ENCODE data around the gene OSBPL7. TPM values are rescaled to one million over a fixed set of nuclear protein-coding genes. Genes with fewer than 3 reads are reported as not detected.

Gene OSBPL7
- total and polyA plus RNA-seq, 8 donors: 14.3 to 36.4 (median 19.0) TPM

DNA sequence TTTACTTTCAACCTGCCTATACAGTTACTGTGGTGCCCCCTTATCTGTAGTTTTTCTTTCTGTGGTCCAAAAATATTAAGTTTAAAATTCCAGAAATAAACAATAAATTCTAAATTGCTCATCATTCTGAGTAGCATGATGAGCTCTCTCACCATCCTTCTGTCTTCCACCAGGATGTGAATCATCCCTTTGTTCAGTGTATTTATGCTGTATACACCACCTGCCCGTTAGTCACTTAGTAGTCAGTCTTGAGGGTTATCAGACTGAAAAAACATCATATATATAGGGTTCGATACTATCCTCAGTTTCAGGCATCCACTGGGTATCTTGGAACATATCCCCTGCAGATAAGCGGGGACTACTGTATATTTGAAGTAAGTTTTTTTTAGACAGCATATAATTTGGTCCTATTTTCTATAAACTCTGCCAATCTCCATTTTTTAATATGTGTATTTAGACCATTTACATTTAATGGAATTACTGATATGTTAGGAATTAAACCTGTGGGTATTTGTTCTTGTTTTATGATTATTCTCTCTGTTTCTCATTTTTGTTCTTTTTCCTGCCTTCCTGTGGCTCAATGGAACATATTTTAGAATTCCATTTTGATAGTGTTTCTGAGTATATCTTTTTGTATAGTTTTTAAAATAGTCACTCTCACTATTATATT, 57.5 kb downstream of the OSBPL7 start:
- no peaks in the 10 kb centered on the region for H3K4me1 ChIP-seq
- DNase-seq (no peak), ATAC-seq (no peak)
- H3K4me3 ChIP-seq: no peak overlapping the region
- TF ChIP-seq, protein P1, sequence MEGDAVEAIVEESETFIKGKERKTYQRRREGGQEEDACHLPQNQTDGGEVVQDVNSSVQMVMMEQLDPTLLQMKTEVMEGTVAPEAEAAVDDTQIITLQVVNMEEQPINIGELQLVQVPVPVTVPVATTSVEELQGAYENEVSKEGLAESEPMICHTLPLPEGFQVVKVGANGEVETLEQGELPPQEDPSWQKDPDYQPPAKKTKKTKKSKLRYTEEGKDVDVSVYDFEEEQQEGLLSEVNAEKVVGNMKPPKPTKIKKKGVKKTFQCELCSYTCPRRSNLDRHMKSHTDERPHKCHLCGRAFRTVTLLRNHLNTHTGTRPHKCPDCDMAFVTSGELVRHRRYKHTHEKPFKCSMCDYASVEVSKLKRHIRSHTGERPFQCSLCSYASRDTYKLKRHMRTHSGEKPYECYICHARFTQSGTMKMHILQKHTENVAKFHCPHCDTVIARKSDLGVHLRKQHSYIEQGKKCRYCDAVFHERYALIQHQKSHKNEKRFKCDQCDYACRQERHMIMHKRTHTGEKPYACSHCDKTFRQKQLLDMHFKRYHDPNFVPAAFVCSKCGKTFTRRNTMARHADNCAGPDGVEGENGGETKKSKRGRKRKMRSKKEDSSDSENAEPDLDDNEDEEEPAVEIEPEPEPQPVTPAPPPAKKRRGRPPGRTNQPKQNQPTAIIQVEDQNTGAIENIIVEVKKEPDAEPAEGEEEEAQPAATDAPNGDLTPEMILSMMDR (IDR thresholded peaks at IDR 0.05): no peak
- intact Hi-C loops (cut with DNase I): no loop called here
- H3K27me3 ChIP-seq: peaks cover 0 to 31% of the 10 kb centered on the region in 2 donors
- no peak overlapping the region for H3K27ac ChIP-seq
- H3K9me3 ChIP-seq: peaks cover 0 to 17% of the 10 kb centered on the region in 2 donors
- H3K36me3 ChIP-seq: no peaks in the 10 kb centered on the region

DNA sequence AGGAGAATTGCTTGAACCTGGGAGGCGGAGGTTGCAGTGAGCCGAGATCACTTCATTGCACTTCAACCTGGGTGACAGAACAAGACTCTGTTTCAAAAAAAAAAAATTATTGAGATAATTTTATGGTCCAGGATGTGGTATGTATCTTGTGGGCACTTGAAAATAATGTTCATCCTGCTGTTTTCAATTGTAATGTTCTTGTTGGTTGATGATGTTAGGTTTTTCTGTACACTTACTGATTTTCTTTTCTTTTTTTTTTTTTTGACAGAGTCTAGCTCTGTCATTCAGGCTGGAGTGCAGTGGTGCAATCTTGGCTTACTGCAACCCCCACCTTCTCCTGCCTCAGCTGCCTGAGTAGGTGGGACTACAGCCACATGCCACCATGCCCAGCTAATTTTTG, 58.9 kb downstream of the OSBPL7 start:
- Histone ChIP-seq H3K27ac (no peak overlapping the region), H3K27me3 (peaks cover 0 to 20% of the 10 kb centered on the region in 2 donors)
- no peak for ATAC-seq

DNA sequence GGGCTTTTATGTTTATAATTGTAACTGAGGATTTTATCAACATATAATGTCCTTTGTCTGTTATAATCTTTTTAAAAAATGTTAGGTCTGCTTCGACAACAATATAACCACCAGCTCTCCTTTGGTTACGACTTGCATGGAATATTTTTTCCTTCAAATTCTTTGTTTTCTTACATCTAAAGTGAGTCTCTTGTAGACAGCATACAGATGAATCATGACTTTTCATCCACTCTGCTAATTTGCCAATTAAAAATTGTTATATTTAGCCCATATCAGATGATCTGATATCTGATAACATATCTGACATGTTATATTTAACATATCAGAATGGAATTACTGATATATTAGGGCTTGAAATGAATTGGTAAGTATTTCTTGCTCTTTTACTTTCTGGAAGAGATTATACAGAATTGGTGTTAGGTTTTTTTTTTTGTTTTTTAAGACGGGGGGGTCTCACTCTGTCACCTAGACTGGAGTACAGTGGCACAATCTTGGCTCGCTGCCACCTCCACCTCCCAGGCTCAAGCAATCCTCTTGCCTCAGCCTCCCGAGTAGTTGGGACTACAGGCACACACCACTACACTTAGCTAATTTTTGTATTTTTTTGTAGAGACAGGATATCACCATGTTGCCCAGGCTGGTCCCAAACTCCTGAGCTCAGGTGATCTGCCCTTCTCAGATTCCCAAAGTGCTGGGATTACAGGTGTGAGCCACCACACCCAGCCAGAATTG, 61.0 kb downstream of the OSBPL7 start:
- H3K4me3 ChIP-seq: no peak overlapping the region
- DNase-seq (no peak), ATAC-seq (no peak)
- TF ChIP-seq, protein P1 (IDR thresholded peaks at IDR 0.05): no peak
- no peak overlapping the region for H3K27ac ChIP-seq
- H3K4me1 ChIP-seq: no peaks in the 10 kb centered on the region
- peaks cover 0 to 22% of the 10 kb centered on the region in 2 donors for H3K9me3 ChIP-seq
- H3K36me3 ChIP-seq: no peaks in the 10 kb centered on the region
- intact Hi-C loops (cut with DNase I): no loop called here
- H3K27me3 ChIP-seq: peaks cover 0 to 19% of the 10 kb centered on the region in 2 donors

More for the DNA sequence above, 58.9 kb downstream of the OSBPL7 start:
- intact Hi-C loops (cut with DNase I): no loop called here
- no peaks in the 10 kb centered on the region for H3K4me1 ChIP-seq
- no peaks in the 10 kb centered on the region for H3K36me3 ChIP-seq
- DNase-seq: no peak
- peaks cover 0 to 17% of the 10 kb centered on the region in 2 donors for H3K9me3 ChIP-seq
- TF ChIP-seq, protein P1 (IDR thresholded peaks at IDR 0.05): no peak
- H3K4me3 ChIP-seq: no peak overlapping the region

DNA sequence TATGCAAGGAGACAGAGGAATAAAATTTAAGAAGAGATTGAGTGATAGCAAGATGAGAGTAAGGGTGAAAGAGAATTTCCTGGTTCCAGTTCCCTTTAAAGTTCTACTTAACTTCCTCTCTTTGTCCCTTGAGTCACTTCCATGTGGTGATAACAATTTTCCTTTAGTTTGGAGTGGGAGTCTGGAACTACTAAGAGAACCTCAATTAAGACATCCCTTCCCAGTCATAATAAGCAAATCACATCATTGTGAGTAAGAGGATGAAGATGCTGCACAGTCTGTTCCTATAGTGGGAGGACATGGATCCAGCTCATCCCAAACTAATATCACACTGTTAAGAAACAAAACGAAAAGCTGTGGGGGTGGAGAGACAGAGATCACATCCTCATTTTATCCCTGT, 64.2 kb downstream of the OSBPL7 start:
- H3K4me3 ChIP-seq: no peak overlapping the region
- no peak overlapping the region for H3K27ac ChIP-seq
- TF ChIP-seq, protein P1 (IDR thresholded peaks at IDR 0.05): no peak
- no peaks in the 10 kb centered on the region for H3K4me1 ChIP-seq
- DNase-seq: no peak
- H3K9me3 ChIP-seq: peaks cover 0 to 21% of the 10 kb centered on the region in 2 donors
- peaks cover 0 to 45% of the 10 kb centered on the region in 2 donors for H3K27me3 ChIP-seq
- intact Hi-C loops (cut with DNase I): no loop called here
- H3K36me3 ChIP-seq: no peaks in the 10 kb centered on the region
- no peak for ATAC-seq

Other genes with a start within 250 kb of the OSBPL7 start
- gene KPNB1, start 171.9 kb downstream of the OSBPL7 start, total RNA-seq: 100 to 1,000 TPM; 195 to 305 TPM
- 100 to 1,000 TPM; 221 to 279 (median 248) TPM for gene KPNB1, start 171.9 kb downstream of the OSBPL7 start, polyA plus RNA-seq (ENCODE audit: insufficient read length in 6 of 6)
- 10 to 100 TPM; 10.6 to 14.2 TPM for gene TBKBP1, start 127.6 kb downstream of the OSBPL7 start, total RNA-seq
- 10 to 100 TPM; 22.9 to 33.9 (median 29.3) TPM for gene TBKBP1, start 127.6 kb downstream of the OSBPL7 start, polyA plus RNA-seq (ENCODE audit: insufficient read length in 6 of 6)
- gene TBX21, start 88.6 kb downstream of the OSBPL7 start, total RNA-seq: 1 to 10 TPM; 2.4 to 2.8 TPM
- gene TBX21, start 88.6 kb downstream of the OSBPL7 start, polyA plus RNA-seq (ENCODE audit: insufficient read length in 6 of 6): under 1 TPM in 5 of 6 donors, not detected in 1; 0.25 to 0.58 (median 0.38) TPM
- gene MRPL10, start 9.7 kb upstream of the OSBPL7 start, total RNA-seq: 10 to 100 TPM; 26.2 to 27.3 TPM
- 10 to 100 TPM; 46.6 to 55.7 (median 51.2) TPM for gene MRPL10, start 9.7 kb upstream of the OSBPL7 start, polyA plus RNA-seq (ENCODE audit: insufficient read length in 6 of 6)
- 1 to 10 TPM in 1 of 2 donors, under 1 TPM in 1; 0.44 to 6.7 TPM for gene LRRC46, start 9.9 kb upstream of the OSBPL7 start, total RNA-seq
- gene LRRC46, start 9.9 kb upstream of the OSBPL7 start, polyA plus RNA-seq (ENCODE audit: insufficient read length in 6 of 6): 10 to 100 TPM in 3 of 6 donors, 1 to 10 TPM in 3; 2.4 to 16.5 (median 9.9) TPM
- gene SCRN2, start 19.5 kb upstream of the OSBPL7 start, total RNA-seq: 10 to 100 TPM; 26.4 to 33.1 TPM
- gene SCRN2, start 19.5 kb upstream of the OSBPL7 start, polyA plus RNA-seq (ENCODE audit: insufficient read length in 6 of 6): 10 to 100 TPM; 36.5 to 47.7 (median 43.4) TPM
- 1 to 10 TPM in 1 of 2 donors, under 1 TPM in 1; 0.79 to 1.5 TPM for gene SP6, start 29.4 kb upstream of the OSBPL7 start, total RNA-seq
- gene SP6, start 29.4 kb upstream of the OSBPL7 start, polyA plus RNA-seq (ENCODE audit: insufficient read length in 6 of 6): 1 to 10 TPM; 4.1 to 6.7 (median 4.9) TPM
- gene SP2, start 74.4 kb upstream of the OSBPL7 start, total RNA-seq: 10 to 100 TPM; 14.2 to 15.2 TPM
- 10 to 100 TPM; 21.2 to 23.0 (median 22.2) TPM for gene SP2, start 74.4 kb upstream of the OSBPL7 start, polyA plus RNA-seq (ENCODE audit: insufficient read length in 6 of 6)
- 10 to 100 TPM; 36.4 to 40.0 TPM for gene PNPO, start 119.8 kb upstream of the OSBPL7 start, total RNA-seq
- 10 to 100 TPM; 10.7 to 14.4 (median 11.9) TPM for gene PNPO, start 119.8 kb upstream of the OSBPL7 start, polyA plus RNA-seq (ENCODE audit: insufficient read length in 6 of 6)
- 10 to 100 TPM; 39.1 to 56.2 TPM for gene PRR15L, start 136.1 kb upstream of the OSBPL7 start, total RNA-seq
- gene PRR15L, start 136.1 kb upstream of the OSBPL7 start, polyA plus RNA-seq (ENCODE audit: insufficient read length in 6 of 6): 10 to 100 TPM; 28.2 to 43.3 (median 40.0) TPM
- 100 to 1,000 TPM; 144 to 149 TPM for gene CDK5RAP3, start 149.3 kb upstream of the OSBPL7 start, total RNA-seq
- gene CDK5RAP3, start 149.3 kb upstream of the OSBPL7 start, polyA plus RNA-seq (ENCODE audit: insufficient read length in 6 of 6): 100 to 1,000 TPM; 136 to 182 (median 166) TPM
- gene COPZ2, start 216.0 kb upstream of the OSBPL7 start, total RNA-seq: 10 to 100 TPM; 25.9 to 48.6 TPM
- gene COPZ2, start 216.0 kb upstream of the OSBPL7 start, polyA plus RNA-seq (ENCODE audit: insufficient read length in 6 of 6): 10 to 100 TPM; 18.8 to 32.0 (median 23.3) TPM
- 100 to 1,000 TPM; 165 to 173 TPM for gene NFE2L1, start 226.6 kb upstream of the OSBPL7 start, total RNA-seq
- 100 to 1,000 TPM in 5 of 6 donors, 10 to 100 TPM in 1; 92.1 to 123 (median 111) TPM for gene NFE2L1, start 226.6 kb upstream of the OSBPL7 start, polyA plus RNA-seq (ENCODE audit: insufficient read length in 6 of 6)